Measurements from ENCODE around the gene PSAPL1.

- TF ChIP-seq EZH2 (IDR thresholded peaks at IDR 0.05; ENCODE audit: insufficient read depth, poor library complexity, severe bottlenecking) (no peak), EZH2phosphoT487 (IDR thresholded peaks at IDR 0.05; ENCODE audit: insufficient read depth, low read depth) (no peak)
Measured at GRCh38 chr4:7414736-7415510, 19.8 kb downstream of the PSAPL1 start.
